Fibroblast of skin of right quadriceps (primary cell): ENCODE data around the gene TSHZ3.

ENCODE experiments used
- DNase-seq: peaks from one replicate; pipeline ENCODE4 v3.0.0-alpha.2; 2013

The TSHZ3 gene

GRCh38 chr19:31352782-31353651, 3.8 kb upstream of the TSHZ3 start:
- DNase-seq: no peak

GRCh38 chr19:31352296-31352781, 3.1 kb upstream of the TSHZ3 start:
- no peak for DNase-seq

- no peak for DNase-seq
Measured at GRCh38 chr19:31351855-31352195, 2.6 kb upstream of the TSHZ3 start.

GRCh38 chr19:31351056-31351854, 2.0 kb upstream of the TSHZ3 start:
- peak; percentile 61 for DNase-seq

GRCh38 chr19:31350693-31351055, 1.4 kb upstream of the TSHZ3 start:
- peak; percentile 56 for DNase-seq

GRCh38 chr19:31350033-31350692, 927 bp upstream of the TSHZ3 start:
- no peak for DNase-seq

- DNase-seq: no peak
Measured at GRCh38 chr19:31348481-31349159, 616 bp downstream of the TSHZ3 start.

GRCh38 chr19:31347828-31348392, 1.3 kb downstream of the TSHZ3 start:
- peak; percentile 73 for DNase-seq

DNA sequence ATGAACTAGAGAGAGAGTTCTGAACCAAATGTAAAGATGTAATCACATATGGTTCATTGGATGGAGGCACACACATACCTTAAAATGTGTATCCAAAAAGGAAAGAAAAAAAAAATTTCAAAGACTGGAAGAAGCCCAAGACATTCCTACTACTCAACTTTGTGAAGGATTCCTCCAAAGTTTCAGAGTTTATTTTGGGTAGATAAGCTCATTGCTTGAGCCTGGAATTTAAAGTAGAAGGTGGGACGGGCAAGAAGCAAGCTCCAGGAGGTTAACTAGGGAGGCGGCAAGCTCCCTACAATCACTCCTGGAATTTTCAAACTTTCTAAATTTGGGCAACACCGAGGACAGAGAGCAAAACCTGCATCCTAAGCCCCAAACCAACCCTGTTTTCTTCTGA, 1.9 kb downstream of the TSHZ3 start:
- no peak for DNase-seq

- no peak for DNase-seq
Measured at GRCh38 chr19:31346184-31347059, 2.8 kb downstream of the TSHZ3 start.

DNA sequence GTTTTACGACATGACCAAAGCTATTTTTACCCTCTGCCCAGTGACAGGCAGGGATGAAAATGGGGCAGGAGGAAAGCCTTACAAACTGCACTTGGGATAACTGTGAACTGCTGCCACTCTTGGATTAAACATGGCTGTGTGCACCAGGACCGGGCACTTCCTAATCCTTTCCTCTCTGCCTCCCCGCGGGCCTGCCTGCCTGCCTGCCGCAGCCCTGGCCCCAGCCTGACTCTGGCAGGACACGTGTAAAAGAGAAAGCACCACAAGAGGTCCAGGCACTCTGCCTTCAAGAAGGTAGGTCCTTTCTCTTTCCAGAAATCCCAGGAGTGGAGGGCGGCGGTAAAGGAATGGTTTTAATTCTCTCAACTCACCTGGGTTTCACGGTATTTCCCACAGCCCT, 4.8 kb downstream of the TSHZ3 start:
- no peak for DNase-seq

DNA sequence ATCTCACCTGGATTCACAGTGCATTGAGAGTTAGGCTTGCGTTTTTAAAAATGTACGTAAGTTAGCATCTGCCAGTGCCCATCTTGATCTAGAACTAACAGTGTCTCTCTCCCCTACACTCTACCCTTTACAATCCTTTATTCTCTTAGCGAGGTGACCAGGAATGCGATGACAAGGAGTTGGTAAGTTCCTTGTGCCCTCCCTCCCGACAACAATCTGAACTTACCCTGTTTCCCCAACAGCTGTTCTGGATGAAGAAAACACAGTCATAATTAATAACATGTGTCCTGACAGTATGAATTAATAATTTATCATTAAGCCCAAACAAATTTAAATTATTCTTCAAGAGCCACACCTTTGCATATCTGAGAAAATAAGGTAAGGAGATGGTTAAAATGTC, 6.3 kb downstream of the TSHZ3 start:
- no peak for DNase-seq

DNA sequence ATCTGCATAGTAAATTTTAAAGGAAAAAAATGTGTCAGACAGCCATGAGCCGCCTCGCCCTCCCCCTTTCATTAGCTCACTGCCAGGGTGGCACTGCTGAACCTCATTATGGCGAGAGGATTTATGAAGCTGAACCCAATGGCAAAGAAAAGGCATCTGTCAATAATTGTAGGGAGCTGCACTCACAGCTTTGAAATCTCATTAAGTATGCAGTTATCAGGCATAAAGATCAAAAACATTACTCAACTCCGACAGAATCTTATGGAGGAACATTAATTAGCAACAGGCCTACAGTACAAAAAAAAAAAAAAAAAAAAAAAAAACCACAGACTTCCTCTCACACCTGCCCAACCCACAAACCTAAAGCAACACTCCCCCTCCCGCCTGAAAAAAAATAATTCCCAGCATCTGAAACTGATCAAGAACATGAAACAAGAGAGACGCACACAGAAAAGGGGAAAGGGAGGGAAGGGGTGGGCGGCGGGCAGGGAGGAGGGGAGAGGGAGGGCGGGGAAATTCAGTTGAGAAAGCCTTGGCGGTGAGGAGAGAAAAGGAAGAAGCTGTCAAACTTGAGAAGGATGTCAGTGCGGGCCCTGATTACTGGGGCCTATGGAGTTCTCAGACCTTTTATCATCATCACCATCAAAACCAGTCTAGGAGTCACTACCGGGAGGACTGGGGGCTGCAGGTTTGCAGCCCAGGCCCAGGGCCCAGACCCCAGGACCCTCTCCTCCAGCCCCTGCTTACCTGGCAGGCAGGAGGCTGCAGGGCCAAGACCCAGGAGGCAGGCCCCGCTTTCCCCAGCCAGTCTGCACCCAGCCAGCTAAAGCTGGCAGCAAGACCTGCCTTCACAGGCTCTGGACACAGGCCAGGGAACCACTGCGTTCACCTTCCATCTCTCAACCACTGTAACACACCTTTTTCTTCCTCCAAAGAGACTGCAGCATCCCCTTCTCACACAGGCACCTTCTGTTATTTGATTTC, 8.9 kb downstream of the TSHZ3 start:
- peak; percentile 98 for DNase-seq

GRCh38 chr19:31339411-31339810, 9.8 kb downstream of the TSHZ3 start:
- DNase-seq: no peak

DNA sequence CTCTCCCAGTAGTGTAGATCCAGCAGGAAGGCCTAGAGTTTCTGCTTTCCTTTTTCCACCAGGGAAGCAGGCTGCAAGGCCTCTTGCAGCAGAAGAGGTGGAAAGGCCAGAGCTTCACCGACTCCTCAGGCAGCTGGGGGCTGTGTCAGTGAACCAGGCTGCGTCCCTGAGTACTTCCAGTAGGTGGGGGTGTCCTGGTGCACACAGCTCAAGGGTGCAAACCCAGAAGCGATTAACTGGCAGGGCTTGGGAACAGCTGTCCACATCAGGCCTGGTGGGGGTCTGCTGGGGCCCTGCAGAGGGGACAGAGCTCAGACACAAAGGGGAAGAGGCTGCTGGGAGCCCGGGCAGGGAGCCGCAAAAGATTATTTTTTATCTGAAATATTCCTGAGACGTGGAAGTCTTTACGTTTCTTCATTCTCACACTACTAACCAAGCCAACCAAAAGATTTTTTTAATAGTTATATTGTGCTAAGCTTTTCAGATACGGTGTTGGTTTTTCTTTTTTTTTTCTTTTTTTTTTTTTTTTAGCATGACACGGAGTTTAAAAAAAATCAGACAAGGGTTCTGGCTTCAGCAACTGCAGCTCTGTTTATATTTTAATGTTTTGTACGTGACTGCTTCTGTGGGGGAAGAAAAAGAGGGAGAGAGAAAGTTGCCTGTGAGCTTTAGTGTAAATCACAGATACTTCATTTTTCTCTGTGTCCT, 11.0 kb downstream of the TSHZ3 start:
- DNase-seq: no peak

DNA sequence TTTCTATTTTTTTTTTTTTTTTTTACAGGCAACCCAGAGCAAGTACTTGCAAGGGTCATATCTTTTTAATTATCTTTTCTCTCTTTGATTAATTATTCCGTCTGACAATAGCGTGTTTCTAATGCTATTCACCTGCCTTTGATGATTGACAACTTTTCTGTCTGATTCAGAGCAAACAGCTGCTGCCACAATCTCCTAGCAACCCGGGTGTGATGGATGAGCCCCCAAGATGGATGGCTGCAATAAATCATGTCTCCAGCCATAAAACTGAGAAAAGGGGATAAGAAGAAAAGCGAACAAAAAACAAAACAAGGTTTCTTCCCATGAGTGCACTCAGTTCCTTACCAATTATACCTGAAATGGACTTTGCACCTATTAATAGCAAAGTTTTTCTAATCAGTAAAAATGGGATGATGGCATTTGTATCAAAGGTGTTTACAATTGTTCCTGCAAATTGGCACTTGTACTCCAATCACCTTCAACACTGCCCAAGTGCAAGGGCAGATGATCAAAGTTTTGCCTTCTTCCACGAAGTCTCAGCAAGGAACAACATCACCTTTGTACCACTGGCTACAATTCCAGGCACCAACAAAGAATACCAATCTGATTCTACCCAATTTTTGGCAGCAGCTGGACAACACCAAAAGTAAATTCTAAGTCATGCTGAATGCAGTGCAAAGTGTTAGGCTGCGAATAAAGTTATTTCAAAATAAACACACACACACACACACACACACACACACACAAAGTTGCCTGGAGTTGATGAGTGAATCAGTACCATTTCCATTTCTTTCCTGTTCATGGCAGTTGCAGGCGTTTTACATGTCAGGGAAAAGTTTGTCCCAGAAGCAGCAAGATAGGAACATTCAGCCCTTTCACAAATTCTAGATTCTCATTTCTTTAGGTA, 12.0 kb downstream of the TSHZ3 start:
- no peak for DNase-seq

DNA sequence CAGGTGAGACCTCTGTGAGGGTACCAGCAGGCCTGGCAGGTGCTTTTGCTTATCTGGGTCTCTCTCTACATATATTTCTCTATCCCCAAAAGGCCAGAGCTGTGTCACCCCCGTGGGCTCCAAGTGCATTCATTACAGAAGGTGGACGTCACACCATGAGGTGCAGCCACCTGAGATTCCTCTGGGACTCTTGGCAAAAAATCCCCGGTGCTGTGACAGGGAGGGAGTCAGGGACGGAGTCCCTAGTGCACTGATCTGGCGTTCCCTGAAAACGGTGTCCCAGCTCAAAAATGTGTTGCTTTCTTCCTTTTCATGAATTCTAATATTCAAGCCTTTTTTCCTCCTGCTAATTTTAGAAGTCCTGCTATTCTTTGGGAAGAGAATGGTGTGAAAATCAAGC, 13.5 kb downstream of the TSHZ3 start:
- no peak for DNase-seq

GRCh38 chr19:31334849-31335624, 14.2 kb downstream of the TSHZ3 start:
- DNase-seq: no peak
